Panc1 (cell line): ENCODE data around the gene SIRPB1. TPM values are rescaled to one million over a fixed set of nuclear protein-coding genes. Genes with fewer than 3 reads are reported as not detected.

ENCODE experiments used
- ATAC-seq: fragments of 200-7000 bp; cut with Tn5 transposase; 2 replicates; pipeline ENCODE4 v1.9.1; 2020; ENCODE audit warnings: mild to moderate bottlenecking, moderate library complexity
- BruUV-seq: library from RNA; stranded (reverse); fragments of 400-500 nt; replicated peaks from 2 replicates; lab custom pipeline; 2021; lab: Mats Ljungman, UMichigan
- CTCF ChIA-PET: fragments of 300-600 bp; sonication (Branson Sonifier 250); formaldehyde crosslinking; loops from one replicate; lab custom pipeline; 2022; ENCODE audit warnings: antibody characterized with exemption; lab: Charles Lee
- POLR2A ChIA-PET: fragments of 300-600 bp; sonication (Branson Sonifier 250); formaldehyde crosslinking; loops from one replicate; lab custom pipeline; 2022; ENCODE audit warnings: antibody characterized with exemption; lab: Charles Lee
- DNase-seq: peaks from one replicate; pipeline ENCODE4 v3.0.0-alpha.2; 2010; ENCODE audit warnings: low read depth, low spot score
- H3K27ac ChIP-seq: 2 replicates; pipeline ENCODE4 v1.5.1; 2011; ENCODE audit warnings: mild to moderate bottlenecking, low read length, inconsistent platforms
- H3K27me3 ChIP-seq: fragments of 200-500 bp; sonication (Bioruptor generic); 2 replicates; pipeline ENCODE4 v1.6.0; 2014; ENCODE audit warnings: low read length, inconsistent platforms; ENCODE audit not compliant: control insufficient read depth, insufficient read depth
- H3K36me3 ChIP-seq: fragments of 200-500 bp; sonication (Bioruptor generic); 2 replicates; pipeline ENCODE4 v1.5.1; 2014; ENCODE audit warnings: inconsistent platforms, mild to moderate bottlenecking, low read length, moderate library complexity; ENCODE audit not compliant: control insufficient read depth, insufficient read depth
- H3K4me1 ChIP-seq: 2 replicates; pipeline ENCODE4 v1.5.1; 2011; ENCODE audit warnings: inconsistent platforms, mild to moderate bottlenecking, low read length, moderate library complexity; ENCODE audit not compliant: control insufficient read depth, insufficient read depth
- H3K4me3 ChIP-seq, 2 experiments: 2 replicates each; pipeline ENCODE4 v1.5.1; 2011 to 2012; ENCODE audit warnings: low read depth in 2 of 2, low read length in 2 of 2, mild to moderate bottlenecking in 2 of 2, inconsistent platforms in 1 of 2, moderate library complexity in 1 of 2
- H3K9me3 ChIP-seq: fragments of 200-500 bp; sonication (Bioruptor generic); 2 replicates; pipeline ENCODE4 v1.5.1; 2014; ENCODE audit warnings: low read depth, mild to moderate bottlenecking, inconsistent platforms, low read length, moderate library complexity; ENCODE audit not compliant: control insufficient read depth, insufficient read depth
- CTCF ChIP-seq: fragments of 450-650 bp; IDR thresholded peaks from 2 replicates; pipeline ENCODE4 v1.5.1; 2017; ENCODE audit warnings: mild to moderate bottlenecking
- POLR2AphosphoS5 ChIP-seq: IDR thresholded peaks from 2 replicates; pipeline ENCODE4 v1.6.1; 2012; ENCODE audit warnings: mild to moderate bottlenecking, low read depth, low read length, moderate library complexity
- REST ChIP-seq, 2 experiments: IDR thresholded peaks; 2 replicates each; pipeline ENCODE4 v1.6.1; 2011 to 2012; ENCODE audit warnings: low read depth in 2 of 2, control low read depth in 1 of 2, low read length in 1 of 2, mild to moderate bottlenecking in 1 of 2, moderate library complexity in 1 of 2; ENCODE audit not compliant: insufficient read depth in 1 of 2
- SIN3A ChIP-seq: IDR thresholded peaks from 2 replicates; pipeline ENCODE4 v1.6.1; 2012; ENCODE audit warnings: low read depth, mild to moderate bottlenecking, low read length, moderate library complexity, borderline replicate concordance; ENCODE audit not compliant: insufficient read depth
- TCF7L2 ChIP-seq: IDR thresholded peaks from 2 replicates; pipeline ENCODE4 v1.6.1; 2011; ENCODE audit warnings: mild to moderate bottlenecking, low read depth, low read length, inconsistent platforms
- in situ Hi-C: cut with HindIII; loops from 2 replicates; pipeline ENCODE4 v1.10.0; 2016; ENCODE audit warnings: low sequenced_read_pairs, low pct_unique_long_range_greater_than_20kb
- intact Hi-C: fragments of 100-400 bp; cut with micrococcal nuclease; formaldehyde crosslinking; loops from one replicate; pipeline ENCODE4 v1.10.0; 2022; ENCODE audit not compliant: unreplicated experiment
- total RNA-seq: library from RNA; stranded (reverse); gene quantifications from one replicate; pipeline ENCODE4 v1.2.1, GENCODE V29; 2021; ENCODE audit not compliant: unreplicated experiment

The SIRPB1 gene
- total RNA-seq, 1 experiment from 2014 or later: 0.72 TPM

GRCh38 chr20:1618954-1619540 is 762 bp downstream of the SIRPB1 start:
- TF ChIP-seq POLR2AphosphoS5: no peak
- Histone ChIP-seq H3K27ac (no peak overlapping the region), H3K9me3 (no peaks in the 10 kb centered on the region), H3K4me3 (no peak overlapping the region), H3K4me1 (no peaks in the 10 kb centered on the region), H3K36me3 (no peaks in the 10 kb centered on the region), H3K27me3 (no peaks in the 10 kb centered on the region; the same call in 1 of the 2 replicates)
- intact Hi-C loops (no loop called here), in situ Hi-C loops (no loop called here)
- ATAC-seq: no peak
- BruUV-seq: no TSS peak
- no peak for DNase-seq
- ChIA-PET POLR2A (no interaction called here), CTCF (no interaction called here)

GRCh38 chr20:1618479-1618878 is 1.3 kb downstream of the SIRPB1 start:
- H3K9me3 ChIP-seq: no peaks in the 10 kb centered on the region
- in situ Hi-C loops: no loop called here
- no peaks in the 10 kb centered on the region; the same call in 1 of the 2 replicates for H3K27me3 ChIP-seq
- H3K36me3 ChIP-seq: no peaks in the 10 kb centered on the region
- H3K27ac ChIP-seq: no peak overlapping the region
- POLR2A ChIA-PET: no interaction called here
- no TSS peak for BruUV-seq
- H3K4me3 ChIP-seq: no peak overlapping the region
- no peak for ATAC-seq
- H3K4me1 ChIP-seq: no peaks in the 10 kb centered on the region
- intact Hi-C loops: no loop called here
- DNase-seq: no peak
- TF ChIP-seq POLR2AphosphoS5 (no peak), CTCF (no peak), REST (IDR thresholded peaks at IDR 0.05; ENCODE audit: insufficient read depth in 1 of 2, low read depth in 2 of 2, low read length in 1 of 2) (no peak), SIN3A (no peak), TCF7L2 (no peak)
- CTCF ChIA-PET: no interaction called here

GRCh38 chr20:1616858-1617434 is 2.9 kb downstream of the SIRPB1 start:
- Histone ChIP-seq H3K9me3 (no peaks in the 10 kb centered on the region), H3K4me3 (no peak overlapping the region), H3K4me1 (no peaks in the 10 kb centered on the region), H3K36me3 (no peaks in the 10 kb centered on the region), H3K27ac (no peak overlapping the region), H3K27me3 (no peaks in the 10 kb centered on the region; the same call in 1 of the 2 replicates)
- ChIA-PET CTCF (no interaction called here), POLR2A (no interaction called here)
- ATAC-seq: no peak
- in situ Hi-C loops: no loop called here
- DNase-seq: no peak
- BruUV-seq: no TSS peak
- TF ChIP-seq POLR2AphosphoS5 (no peak), CTCF (no peak), SIN3A (no peak), TCF7L2 (no peak), REST (IDR thresholded peaks at IDR 0.05; ENCODE audit: insufficient read depth in 1 of 2, low read depth in 2 of 2, low read length in 1 of 2) (no peak)
- intact Hi-C loops: no loop called here
